ENCODE results near the gene ATOH1.

Gene ATOH1

DNA sequence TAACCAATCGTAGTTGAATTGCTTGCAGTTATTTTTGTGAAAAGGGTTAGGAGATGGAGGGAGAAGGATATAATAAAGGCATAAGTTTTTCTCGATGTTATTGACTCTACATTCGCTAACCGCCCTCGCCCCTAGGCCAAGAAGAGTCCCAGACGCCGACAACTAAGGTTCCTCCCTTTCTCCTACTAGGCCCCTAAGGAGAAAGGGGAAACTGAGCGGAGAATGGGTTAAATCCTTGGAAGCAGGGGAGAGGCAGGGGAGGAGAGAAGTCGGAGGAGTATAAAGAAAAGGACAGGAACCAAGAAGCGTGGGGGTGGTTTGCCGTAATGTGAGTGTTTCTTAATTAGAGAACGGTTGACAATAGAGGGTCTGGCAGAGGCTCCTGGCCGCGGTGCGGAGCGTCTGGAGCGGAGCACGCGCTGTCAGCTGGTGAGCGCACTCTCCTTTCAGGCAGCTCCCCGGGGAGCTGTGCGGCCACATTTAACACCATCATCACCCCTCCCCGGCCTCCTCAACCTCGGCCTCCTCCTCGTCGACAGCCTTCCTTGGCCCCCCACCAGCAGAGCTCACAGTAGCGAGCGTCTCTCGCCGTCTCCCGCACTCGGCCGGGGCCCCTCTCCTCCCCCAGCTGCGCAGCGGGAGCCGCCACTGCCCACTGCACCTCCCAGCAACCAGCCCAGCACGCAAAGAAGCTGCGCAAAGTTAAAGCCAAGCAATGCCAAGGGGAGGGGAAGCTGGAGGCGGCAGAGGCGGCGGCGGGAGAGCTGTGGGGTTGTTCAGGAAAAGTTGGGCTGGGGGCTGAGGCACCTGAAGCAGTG is 5.9 kb downstream of the ATOH1 start:
- in situ Hi-C loops (cut with HindIII; ENCODE audit: low sequenced_read_pairs): no loop called here

DNA sequence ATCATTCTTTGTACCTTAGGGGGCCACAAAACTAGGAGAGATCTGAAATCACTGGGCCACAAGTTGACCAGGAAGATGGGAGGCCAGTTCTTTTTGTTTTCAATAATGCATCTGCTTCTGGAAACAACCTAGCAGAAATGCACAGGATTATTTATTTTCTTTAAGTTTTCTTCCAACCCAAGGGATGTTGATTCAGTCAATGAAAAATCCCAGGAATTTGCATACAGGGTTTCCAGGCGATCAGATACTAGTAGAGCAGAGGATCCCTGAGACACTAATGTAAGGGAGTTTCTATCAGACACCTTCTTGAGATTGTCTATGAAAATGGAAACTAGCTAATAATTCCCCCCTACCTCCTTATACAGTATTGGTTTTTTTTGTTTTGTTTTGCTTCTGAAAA is 7.4 kb downstream of the ATOH1 start:
- in situ Hi-C loops (cut with HindIII; ENCODE audit: low sequenced_read_pairs): no loop called here

DNA sequence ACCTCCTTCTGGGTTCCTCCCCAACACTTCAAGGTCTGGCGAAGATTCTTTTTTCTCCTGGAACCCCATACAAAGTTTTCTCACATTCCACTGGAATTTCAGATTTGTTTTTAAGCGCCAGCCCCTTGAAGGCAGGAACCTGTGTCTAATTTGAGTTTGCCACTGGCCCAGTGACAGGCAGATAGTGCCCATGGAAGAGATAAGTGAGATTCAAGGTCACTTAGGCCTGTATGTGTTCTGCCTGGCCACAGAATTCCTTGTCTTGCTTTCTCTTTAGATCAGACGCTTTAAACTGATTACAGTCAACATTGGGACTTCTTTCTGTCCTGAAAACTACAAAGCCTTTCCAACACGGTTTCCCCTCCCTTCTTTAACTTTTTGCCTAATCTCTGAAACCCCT is 11.2 kb downstream of the ATOH1 start:
- in situ Hi-C loops (cut with HindIII; ENCODE audit: low sequenced_read_pairs): no loop called here

DNA sequence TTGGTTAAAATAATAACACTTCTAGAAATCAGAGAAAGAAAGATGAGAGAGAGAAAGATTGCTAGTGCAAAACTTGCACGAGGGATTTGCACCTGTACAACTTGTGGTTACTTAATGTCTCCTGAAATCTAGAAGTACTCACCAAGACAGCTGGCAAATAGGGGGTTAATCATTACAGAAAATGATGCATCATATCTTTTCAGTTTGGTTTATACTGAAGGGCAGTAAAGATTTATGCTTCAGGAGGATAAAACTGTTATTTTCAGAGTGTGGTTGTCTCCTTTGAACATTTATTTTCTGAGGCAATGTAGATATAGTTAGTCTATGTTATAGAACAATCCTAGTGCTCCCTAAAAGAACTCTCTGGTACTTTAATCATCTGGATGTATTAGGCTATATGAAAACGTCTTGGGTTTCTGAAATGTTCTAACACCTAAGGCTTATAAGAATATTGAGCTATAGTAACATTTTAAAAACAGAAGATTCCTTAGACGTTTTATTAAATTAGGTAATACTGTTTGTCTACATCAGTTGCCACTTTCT is 13.3 kb downstream of the ATOH1 start:
- in situ Hi-C loops (cut with HindIII; ENCODE audit: low sequenced_read_pairs): no loop called here

DNA sequence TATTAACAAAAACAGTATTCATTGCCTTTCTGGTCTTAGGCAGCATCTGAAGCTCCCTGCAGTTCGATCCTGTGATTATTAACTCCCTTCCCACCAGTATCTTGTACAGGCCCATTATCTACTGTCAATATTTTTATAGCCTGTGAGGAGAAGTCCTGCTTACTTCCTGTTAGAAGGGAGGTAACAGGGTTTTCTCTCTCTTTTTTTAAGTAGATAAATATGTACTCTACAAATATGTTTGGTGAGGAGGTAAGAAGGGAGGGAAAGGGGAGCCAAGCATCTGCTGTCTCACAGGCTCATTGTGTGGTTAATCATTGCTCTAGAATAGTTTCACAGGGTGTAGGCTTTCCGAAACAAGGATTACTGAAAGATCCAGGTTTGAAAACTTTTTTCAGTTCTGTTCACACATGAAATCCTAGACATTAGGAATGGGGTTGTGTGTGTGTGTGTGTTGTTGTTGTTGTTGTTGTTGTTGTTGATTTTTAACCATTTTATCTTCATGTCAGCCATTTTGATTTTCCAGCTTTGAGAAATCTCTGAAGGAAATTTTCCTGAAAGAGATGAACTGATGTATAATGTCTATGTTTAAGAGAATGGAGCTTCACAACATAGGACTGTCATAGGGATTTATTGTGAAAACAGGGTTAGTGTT is 14.2 kb downstream of the ATOH1 start:
- in situ Hi-C loops (cut with HindIII; ENCODE audit: low sequenced_read_pairs): no loop called here

DNA sequence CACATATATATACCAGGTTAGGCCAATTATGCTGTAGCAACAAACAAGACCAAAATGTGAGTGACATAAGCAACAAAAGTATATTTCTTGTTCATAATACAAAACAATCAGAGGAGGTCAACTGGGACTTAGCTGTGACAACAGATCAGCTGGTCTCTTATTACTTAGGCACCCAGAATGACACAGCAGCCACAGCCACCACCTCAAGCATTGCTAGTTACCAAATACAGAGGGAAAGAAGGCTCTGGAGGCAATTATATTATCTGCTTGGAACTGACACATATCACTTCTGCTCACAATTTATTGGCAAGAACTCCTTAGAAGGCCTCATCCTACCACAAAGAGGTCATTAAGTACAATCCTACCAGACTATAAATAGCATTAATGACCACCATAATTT is 15.2 kb downstream of the ATOH1 start:
- in situ Hi-C loops (cut with HindIII; ENCODE audit: low sequenced_read_pairs): no loop called here

DNA sequence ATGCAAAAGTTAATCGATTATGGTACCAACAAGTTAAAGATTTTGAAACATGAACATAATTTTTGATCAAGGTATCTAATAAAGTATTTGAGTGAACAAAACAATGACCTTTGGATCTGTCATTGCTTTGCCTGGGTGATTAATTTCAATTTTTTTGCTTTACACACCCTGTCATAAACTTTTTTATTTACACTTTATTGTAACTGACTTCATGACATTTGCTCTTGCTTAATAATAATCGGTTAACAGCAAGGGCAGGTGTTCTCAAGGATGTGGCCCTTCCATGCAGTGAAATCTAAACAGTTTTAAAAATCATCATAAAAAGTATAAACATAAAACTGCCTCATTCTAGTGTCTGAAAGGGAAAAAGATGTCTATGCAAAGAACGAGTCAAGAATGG is 24.1 kb downstream of the ATOH1 start:
- in situ Hi-C loops (cut with HindIII; ENCODE audit: low sequenced_read_pairs): no loop called here

DNA sequence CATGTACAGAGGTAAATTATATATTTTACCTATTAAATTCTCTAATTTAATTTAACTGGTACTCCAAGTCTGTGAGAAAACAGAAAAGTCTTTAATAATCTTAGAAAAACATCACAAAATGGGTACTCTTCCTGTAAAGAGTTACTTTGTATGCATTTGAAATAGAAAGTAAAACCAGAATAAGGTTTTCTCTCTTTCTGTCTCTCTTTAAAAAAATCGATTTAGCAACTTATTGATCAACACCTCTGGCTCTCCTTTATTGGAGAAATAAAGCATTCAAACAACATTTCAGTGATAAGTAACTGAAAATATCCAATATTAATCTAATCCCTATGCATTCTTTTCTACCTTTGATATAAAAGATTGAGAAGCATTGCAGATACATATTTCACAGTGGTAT is 27.4 kb downstream of the ATOH1 start:
- in situ Hi-C loops (cut with HindIII; ENCODE audit: low sequenced_read_pairs): no loop called here

DNA sequence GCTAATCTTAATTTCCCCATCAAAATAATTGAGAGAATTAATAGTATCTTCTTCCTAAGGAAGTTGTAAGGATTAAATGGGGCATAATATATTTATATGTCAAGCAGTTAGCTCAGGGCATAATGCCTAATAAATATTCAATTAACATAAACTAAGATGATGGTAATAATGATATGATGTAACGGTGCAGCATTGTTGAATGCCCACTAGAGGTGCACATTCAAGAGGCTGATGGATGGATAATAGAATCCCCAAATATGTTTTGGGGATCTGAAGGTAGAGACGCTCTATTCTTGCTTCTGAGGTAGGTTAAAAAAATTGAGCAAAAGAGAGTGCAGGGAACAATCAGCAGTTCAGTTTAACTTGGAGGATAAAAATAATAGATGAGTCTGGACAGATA is 37.1 kb downstream of the ATOH1 start:
- in situ Hi-C loops (cut with HindIII; ENCODE audit: low sequenced_read_pairs): no loop called here

DNA sequence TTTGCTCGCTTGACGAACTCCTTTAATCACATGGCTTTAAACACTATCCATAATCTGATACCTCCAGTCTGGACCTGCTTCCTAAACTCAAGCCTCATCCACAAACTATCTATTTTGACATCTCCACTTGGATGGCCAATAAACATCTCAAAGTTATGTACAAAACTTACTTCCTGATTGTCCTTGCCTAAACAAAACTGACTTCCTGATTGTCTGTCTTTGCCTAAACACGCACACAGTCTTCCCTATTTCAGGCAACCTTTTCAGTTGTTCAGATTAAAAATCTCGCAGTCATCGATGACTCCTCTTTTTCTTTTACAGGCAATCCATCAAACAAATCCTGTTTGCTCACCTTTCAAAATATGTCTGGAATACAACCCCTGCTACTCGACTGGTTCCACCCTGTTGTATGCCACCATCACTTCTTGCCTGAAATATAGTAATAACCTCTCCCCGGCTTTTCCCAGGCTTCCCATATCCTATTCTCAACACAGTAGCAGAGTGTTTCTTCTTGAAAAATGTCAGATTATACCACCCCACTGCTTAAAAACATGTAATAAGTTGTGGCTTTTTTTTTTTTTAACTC is 39.0 kb downstream of the ATOH1 start:
- in situ Hi-C loops (cut with HindIII; ENCODE audit: low sequenced_read_pairs): no loop called here

DNA sequence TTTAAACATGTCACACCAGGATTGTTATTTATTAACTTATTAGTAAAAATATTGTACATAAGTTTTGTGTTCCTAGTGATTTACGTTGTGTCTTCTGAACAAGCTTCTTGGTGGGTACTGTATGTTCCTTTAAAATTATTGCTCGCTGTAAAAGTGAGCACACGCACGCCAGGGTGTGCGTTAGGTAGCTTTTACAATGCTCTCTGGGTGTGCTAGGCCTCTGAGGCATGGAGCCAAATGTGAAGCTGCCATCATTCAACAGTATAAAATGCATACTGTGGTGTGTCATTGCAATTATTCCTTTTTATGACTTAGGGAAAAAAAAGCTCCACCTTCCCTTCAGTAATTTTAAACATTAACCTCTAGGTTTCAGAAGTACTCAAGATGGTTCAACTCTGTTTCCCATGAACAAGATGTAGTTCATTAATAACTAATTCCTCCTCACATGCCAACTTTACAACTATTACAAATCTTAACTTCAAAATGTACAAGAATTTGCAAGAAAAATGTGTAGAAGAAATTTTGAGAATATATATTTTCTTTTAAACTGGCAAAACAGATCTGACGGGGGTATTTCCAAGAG is 42.4 kb downstream of the ATOH1 start:
- in situ Hi-C loops (cut with HindIII; ENCODE audit: low sequenced_read_pairs): no loop called here

DNA sequence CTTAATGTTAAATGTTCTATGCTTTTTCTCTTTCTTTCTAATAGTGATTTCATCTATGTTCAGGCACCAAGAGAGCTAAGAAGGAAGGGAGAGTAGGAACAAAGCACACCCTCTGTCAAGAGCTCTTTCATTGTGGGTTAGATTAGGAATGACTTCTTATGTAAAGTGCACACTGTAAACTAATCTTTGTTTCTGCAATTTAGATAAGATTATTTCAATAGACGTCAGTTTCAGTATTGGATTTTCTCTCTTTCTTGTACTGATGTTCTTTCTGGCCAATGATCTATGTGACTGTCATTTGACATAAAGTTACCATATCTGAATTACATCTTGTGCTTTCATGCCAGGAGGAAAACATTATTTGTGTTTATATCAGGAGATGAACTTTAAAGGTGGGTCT is 48.2 kb downstream of the ATOH1 start:
- in situ Hi-C loops (cut with HindIII; ENCODE audit: low sequenced_read_pairs): no loop called here

DNA sequence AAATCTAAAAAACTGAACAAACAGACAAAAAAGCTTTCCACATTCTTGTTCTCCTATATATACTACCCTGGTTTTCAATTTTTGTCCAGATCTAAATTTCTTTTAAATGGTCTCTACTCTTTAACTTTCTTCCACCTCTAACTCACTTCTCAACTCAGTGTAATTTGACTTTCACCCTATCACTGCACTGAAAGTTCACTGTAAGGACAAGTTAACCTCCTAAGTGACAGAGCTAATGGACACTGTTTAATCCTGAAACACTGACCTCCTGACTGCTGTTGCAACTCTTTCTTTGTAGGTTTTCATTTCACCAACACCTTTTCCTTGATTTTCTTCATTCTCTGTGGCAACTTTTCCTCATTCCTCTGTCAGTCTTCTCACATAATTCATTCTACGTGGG is 50.0 kb downstream of the ATOH1 start:
- in situ Hi-C loops (cut with HindIII; ENCODE audit: low sequenced_read_pairs): no loop called here

DNA sequence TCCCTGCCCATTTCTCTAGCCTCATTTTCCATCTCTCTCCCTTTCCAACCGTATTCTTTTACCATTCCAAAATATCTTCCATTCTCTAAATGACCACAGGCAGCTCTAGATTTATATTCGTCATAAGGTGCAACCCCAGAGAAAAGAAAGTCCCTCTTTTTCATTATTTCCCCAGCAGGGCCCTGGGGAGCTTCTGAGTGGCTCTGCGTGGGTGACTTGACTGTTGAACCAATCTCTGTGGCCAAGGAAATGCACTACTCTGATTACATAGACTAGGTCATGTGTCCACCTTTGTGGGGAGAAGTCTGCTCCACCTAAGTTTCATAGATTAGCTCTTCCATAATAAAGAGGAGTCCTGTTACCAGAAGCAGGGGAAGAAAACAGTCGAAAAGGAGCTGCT is 51.4 kb downstream of the ATOH1 start:
- in situ Hi-C loops (cut with HindIII; ENCODE audit: low sequenced_read_pairs): no loop called here
